HepG2 (cell line): ENCODE results near the gene XIAP. TPM values are rescaled to one million over a fixed set of nuclear protein-coding genes. Genes with fewer than 3 reads are reported as not detected.

Experiments used
- BRF2 ChIP-seq: sonication (generic); formaldehyde crosslinking; IDR thresholded peaks from 2 replicates; pipeline ENCODE4 v1.8.1; 2022; ENCODE audit warnings: mild to moderate bottlenecking, missing genetic modification reagents
- HMG20B ChIP-seq: conservative IDR thresholded peaks from 2 replicates; pipeline ENCODE4 v1.6.1; 2016; ENCODE audit warnings: missing genetic modification reagents, missing compliant biosample characterization
- KLF11 ChIP-seq: IDR thresholded peaks from 2 replicates; pipeline ENCODE4 v1.6.1; 2016; ENCODE audit warnings: missing compliant biosample characterization
- MED1 ChIP-seq: sonication (generic); formaldehyde crosslinking; IDR thresholded peaks from 2 replicates; pipeline ENCODE4 v1.4.0; 2020; ENCODE audit warnings: missing genetic modification reagents
- PREB ChIP-seq: sonication (generic); formaldehyde crosslinking; IDR thresholded peaks from 2 replicates; pipeline ENCODE4 v1.4.0; 2020; ENCODE audit warnings: missing genetic modification reagents
- RAD51 ChIP-seq: fragments of 450-650 bp; IDR thresholded peaks from 2 replicates; pipeline ENCODE4 v1.6.1; 2016; ENCODE audit warnings: borderline replicate concordance
- SMC3 ChIP-seq: IDR thresholded peaks from 2 replicates; pipeline ENCODE4 v1.6.1; 2011; ENCODE audit warnings: low read length, improper control_type of control experiment
- SSRP1 ChIP-seq: IDR thresholded peaks from 2 replicates; pipeline ENCODE4 v1.6.1; 2016; ENCODE audit warnings: control low read depth
- THAP7 ChIP-seq: sonication (generic); formaldehyde crosslinking; IDR thresholded peaks from 2 replicates; pipeline ENCODE4 v1.8.1; 2023; ENCODE audit warnings: mild to moderate bottlenecking, missing genetic modification reagents
- ZBTB42 ChIP-seq: sonication (generic); formaldehyde crosslinking; IDR thresholded peaks from 2 replicates; pipeline ENCODE4 v1.5.0; 2020; ENCODE audit warnings: mild to moderate bottlenecking, missing genetic modification reagents
- ZMAT5 ChIP-seq: sonication (generic); formaldehyde crosslinking; IDR thresholded peaks from 2 replicates; pipeline ENCODE4 v1.5.0; 2020; ENCODE audit warnings: mild to moderate bottlenecking, low read depth, missing genetic modification reagents, borderline replicate concordance
- ZMYM2 ChIP-seq: sonication (generic); formaldehyde crosslinking; IDR thresholded peaks from 2 replicates; pipeline ENCODE4 v1.8.0; 2022; ENCODE audit warnings: mild to moderate bottlenecking, missing genetic modification reagents
- ZNF17 ChIP-seq: sonication (generic); formaldehyde crosslinking; IDR thresholded peaks from 2 replicates; pipeline ENCODE4 v1.5.0; 2020; ENCODE audit warnings: mild to moderate bottlenecking, missing genetic modification reagents
- ZNF318 ChIP-seq: sonication (generic); formaldehyde crosslinking; IDR thresholded peaks from 2 replicates; pipeline ENCODE4 v1.4.0; 2020; ENCODE audit warnings: mild to moderate bottlenecking, missing genetic modification reagents
- ZNF614 ChIP-seq: IDR thresholded peaks from 2 replicates; pipeline ENCODE4 v1.6.1; 2018; ENCODE audit warnings: missing biosample characterization, missing genetic modification reagents, inconsistent platforms, borderline replicate concordance
- ZNF710 ChIP-seq: sonication (generic); formaldehyde crosslinking; IDR thresholded peaks from 2 replicates; pipeline ENCODE4 v1.5.0; 2020; ENCODE audit warnings: mild to moderate bottlenecking, missing genetic modification reagents, borderline replicate concordance
- ZNF816 ChIP-seq: sonication (generic); formaldehyde crosslinking; IDR thresholded peaks from 2 replicates; pipeline ENCODE4 v1.8.0; 2022; ENCODE audit warnings: missing genetic modification reagents, mild to moderate bottlenecking, borderline replicate concordance
- ZNF850 ChIP-seq: sonication (generic); formaldehyde crosslinking; conservative IDR thresholded peaks from 2 replicates; pipeline ENCODE4 v1.9.0; 2021; ENCODE audit warnings: mild to moderate bottlenecking, missing genetic modification reagents
- polyA plus RNA-seq, 8 experiments: library from polyadenylated mRNA; depleted of rRNA in 3 of 8; stranded (reverse) in 7 of 8; unstranded in 1 of 8; fragments of >200 nt; fragmentation: Illumina TruSeq in 4 of 8; extraction: Trizol in 4 of 8; gene quantifications; 2 replicates each; pipeline versions ENCODE4 v1.2.1 to v1.2.3, GENCODE V29; 2011 to 2016; ENCODE audit warnings: low read depth in 4 of 8, missing spikeins in 1 of 8, mixed read lengths in 1 of 8; ENCODE audit not compliant: insufficient read depth in 1 of 8
- total RNA-seq, 5 experiments: library from RNA; depleted of rRNA; stranded (reverse); fragments of >200 nt; fragmentation: Illumina TruSeq; extraction: Trizol; gene quantifications; 2 replicates each; pipeline ENCODE4 v1.2.3, GENCODE V29; 2016; ENCODE audit warnings: low read depth in 1 of 5

The XIAP gene
- total and polyA plus RNA-seq, 2 of the 13 experiments (the other 11 are each of a cell fraction or from before 2014, with no cell fraction given) = 12.9 to 29.5 TPM

GRCh38 chrX:123833387-123833786, 26.5 kb upstream of the XIAP start (continued):
- TF ChIP-seq ZNF318 (CRISPR knock-in tag) (no peak), PREB (CRISPR knock-in tag) (no peak), ZMAT5 (no peak), SSRP1 (CRISPR knock-in tag) (no peak), HMG20B (CRISPR knock-in tag) (no peak), ZNF17 (CRISPR knock-in tag) (no peak), THAP7 (CRISPR knock-in tag) (no peak), BRF2 (CRISPR knock-in tag) (no peak), ZNF850 (CRISPR knock-in tag) (no peak), RAD51 (no peak), ZBTB42 (CRISPR knock-in tag) (no peak), MED1 (CRISPR knock-in tag) (0 out of 2 replicates have a peak, but pooled peaks have one; percentile 17), ZMYM2 (CRISPR knock-in tag) (no peak), SMC3 (peak; percentile 90), ZNF710 (CRISPR knock-in tag) (no peak), ZNF614 (no peak), ZNF816 (CRISPR knock-in tag) (no peak), KLF11 (CRISPR knock-in tag) (no peak)
